ENCODE measurements around the gene FTO. TPM values are rescaled to one million over a fixed set of nuclear protein-coding genes. Genes with fewer than 3 reads are reported as not detected.

FTO gene
- total RNA-seq, 4 donors from 2014 or later, result 63.2 to 151 (median 105) TPM

DNA sequence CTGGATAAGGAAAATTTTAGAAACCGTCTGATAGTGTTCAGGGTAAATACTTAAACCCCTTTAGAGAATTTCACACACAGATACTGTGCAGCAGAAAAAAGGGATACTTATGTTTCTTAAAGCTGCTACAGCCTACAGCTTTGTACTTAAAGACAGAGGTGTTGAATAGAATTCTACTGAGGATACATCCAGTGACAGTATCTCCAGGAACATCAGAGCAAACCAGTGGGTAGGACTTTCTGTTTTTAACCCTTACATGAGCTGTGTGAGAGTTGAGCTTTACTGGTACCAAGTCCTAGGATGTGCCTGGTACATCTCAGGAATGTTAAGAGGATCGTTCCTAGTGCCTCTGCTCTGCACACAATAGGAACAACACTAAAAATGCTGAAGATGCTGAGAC lies 191.5 kb downstream of the FTO start:
- no peak overlapping the region for H3K4me3 ChIP-seq
- peaks cover 0 to 4% of the 10 kb centered on the region in 2 donors for H3K4me1 ChIP-seq
- intact Hi-C loops (cut with DNase I; ENCODE audit: low total_unique reads), result no loop called here
- H3K9me3 ChIP-seq, result no peaks in the 10 kb centered on the region
- H3K36me3 ChIP-seq, result no peaks in the 10 kb centered on the region
- H3K27me3 ChIP-seq, result no peaks in the 10 kb centered on the region
- no peak for TF ChIP-seq POLR2A (IDR thresholded peaks at IDR 0.05)
- TF ChIP-seq, protein P1, sequence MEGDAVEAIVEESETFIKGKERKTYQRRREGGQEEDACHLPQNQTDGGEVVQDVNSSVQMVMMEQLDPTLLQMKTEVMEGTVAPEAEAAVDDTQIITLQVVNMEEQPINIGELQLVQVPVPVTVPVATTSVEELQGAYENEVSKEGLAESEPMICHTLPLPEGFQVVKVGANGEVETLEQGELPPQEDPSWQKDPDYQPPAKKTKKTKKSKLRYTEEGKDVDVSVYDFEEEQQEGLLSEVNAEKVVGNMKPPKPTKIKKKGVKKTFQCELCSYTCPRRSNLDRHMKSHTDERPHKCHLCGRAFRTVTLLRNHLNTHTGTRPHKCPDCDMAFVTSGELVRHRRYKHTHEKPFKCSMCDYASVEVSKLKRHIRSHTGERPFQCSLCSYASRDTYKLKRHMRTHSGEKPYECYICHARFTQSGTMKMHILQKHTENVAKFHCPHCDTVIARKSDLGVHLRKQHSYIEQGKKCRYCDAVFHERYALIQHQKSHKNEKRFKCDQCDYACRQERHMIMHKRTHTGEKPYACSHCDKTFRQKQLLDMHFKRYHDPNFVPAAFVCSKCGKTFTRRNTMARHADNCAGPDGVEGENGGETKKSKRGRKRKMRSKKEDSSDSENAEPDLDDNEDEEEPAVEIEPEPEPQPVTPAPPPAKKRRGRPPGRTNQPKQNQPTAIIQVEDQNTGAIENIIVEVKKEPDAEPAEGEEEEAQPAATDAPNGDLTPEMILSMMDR (IDR thresholded peaks at IDR 0.05), result no peak
- DNase-seq, result no peak
- no peak overlapping the region for H3K27ac ChIP-seq

DNA sequence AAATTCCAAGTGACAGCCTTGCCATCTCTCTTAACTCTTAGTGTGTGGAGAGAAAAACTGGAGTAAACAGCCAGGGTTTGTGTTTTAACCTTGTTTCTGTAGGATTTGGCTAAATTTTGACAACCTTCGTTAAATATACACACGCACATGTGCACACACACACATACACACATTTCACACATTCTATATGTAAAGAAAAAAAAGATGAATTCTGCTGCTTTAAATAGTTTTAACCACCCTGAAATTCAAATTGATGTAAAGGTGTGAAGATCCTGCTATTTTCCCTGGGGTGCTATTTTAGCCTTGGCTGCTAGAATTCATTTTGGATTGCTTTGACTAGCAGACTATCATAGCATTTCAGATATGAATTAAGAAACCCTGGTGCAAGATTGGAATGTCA lies 191.9 kb downstream of the FTO start:
- peaks cover 0 to 4% of the 10 kb centered on the region in 2 donors for H3K4me1 ChIP-seq
- H3K27ac ChIP-seq, result no peak overlapping the region
- TF ChIP-seq, protein P1 (IDR thresholded peaks at IDR 0.05), result no peak
- no peak for TF ChIP-seq POLR2A (IDR thresholded peaks at IDR 0.05)
- DNase-seq, result no peak
- H3K27me3 ChIP-seq, result no peaks in the 10 kb centered on the region
- no peak overlapping the region for H3K4me3 ChIP-seq
- H3K9me3 ChIP-seq, result no peaks in the 10 kb centered on the region
- H3K36me3 ChIP-seq, result no peaks in the 10 kb centered on the region
- intact Hi-C loops (cut with DNase I; ENCODE audit: low total_unique reads), result no loop called here

DNA sequence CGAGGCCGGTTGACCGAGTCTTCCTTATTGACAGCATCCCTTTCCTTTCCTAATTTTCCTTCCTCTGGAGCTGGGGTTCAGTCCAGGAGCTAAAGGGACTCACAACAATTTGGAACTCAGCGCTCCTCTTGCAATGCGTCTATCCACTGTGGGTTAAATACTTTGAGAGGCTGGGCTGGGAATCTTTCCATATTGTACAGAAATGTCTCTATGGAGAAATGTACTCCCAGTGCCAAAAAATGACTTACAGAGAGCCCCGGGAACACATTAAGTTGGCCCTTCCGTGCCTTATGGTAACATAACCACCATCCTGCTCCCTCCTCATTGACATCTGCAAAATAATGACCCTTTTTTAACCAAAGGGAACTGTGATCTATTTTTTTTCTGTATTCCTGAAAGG lies 192.8 kb downstream of the FTO start:
- Histone ChIP-seq H3K4me3 (no peak overlapping the region), H3K27me3 (no peaks in the 10 kb centered on the region), H3K27ac (no peak overlapping the region), H3K4me1 (peaks cover 0 to 4% of the 10 kb centered on the region in 2 donors), H3K36me3 (no peaks in the 10 kb centered on the region), H3K9me3 (no peaks in the 10 kb centered on the region)
- no peak for DNase-seq
- intact Hi-C loops (cut with DNase I; ENCODE audit: low total_unique reads), result no loop called here
- TF ChIP-seq, protein P1 (IDR thresholded peaks at IDR 0.05), result no peak
- no peak for TF ChIP-seq POLR2A (IDR thresholded peaks at IDR 0.05)

DNA sequence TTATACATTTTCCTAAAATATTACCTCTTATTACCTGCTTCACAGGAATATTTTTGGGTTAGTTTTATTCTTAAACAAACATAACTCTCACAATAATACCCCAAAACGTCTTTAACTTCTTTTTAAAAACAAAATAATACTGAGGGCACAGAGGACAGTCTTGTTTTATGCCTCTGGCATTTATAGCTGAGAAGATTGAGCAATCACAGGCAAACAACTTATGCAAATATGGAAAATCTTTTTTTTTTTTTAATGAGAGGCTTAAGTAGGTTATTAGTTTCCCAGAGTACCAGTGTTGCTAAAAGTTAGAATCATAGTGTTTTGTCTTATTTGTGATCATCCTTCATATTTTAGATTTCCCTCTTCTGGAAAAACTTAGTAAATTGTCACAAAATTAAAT lies 195.0 kb downstream of the FTO start:
- Histone ChIP-seq H3K27me3 (no peaks in the 10 kb centered on the region), H3K4me1 (peaks cover 0 to 4% of the 10 kb centered on the region in 2 donors), H3K4me3 (no peak overlapping the region), H3K36me3 (no peaks in the 10 kb centered on the region), H3K27ac (no peak overlapping the region), H3K9me3 (no peaks in the 10 kb centered on the region)
- no peak for DNase-seq
- TF ChIP-seq, protein P1 (IDR thresholded peaks at IDR 0.05), result no peak
- TF ChIP-seq POLR2A (IDR thresholded peaks at IDR 0.05), result no peak
- intact Hi-C loops (cut with DNase I; ENCODE audit: low total_unique reads), result no loop called here

DNA sequence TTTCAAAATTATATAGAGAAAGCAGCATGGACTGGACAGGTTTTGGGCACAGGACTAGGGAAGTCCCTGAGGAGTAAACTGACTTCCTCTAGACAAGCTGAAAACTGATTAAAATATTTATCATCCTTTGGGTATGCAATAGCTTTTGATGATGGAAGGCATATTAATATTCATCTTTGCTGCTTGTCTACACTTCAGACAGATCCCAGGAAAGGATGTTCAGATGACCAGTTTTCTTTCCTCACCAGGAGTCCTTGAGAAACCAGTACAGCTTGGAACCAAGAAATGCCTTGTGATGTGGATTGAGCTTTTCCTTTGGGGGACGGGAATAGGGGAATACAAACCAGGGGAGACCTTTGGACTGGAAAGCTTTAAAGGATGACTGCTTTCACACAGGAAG lies 195.5 kb downstream of the FTO start:
- no peak for DNase-seq
- peaks cover 0 to 4% of the 10 kb centered on the region in 2 donors for H3K4me1 ChIP-seq
- no peaks in the 10 kb centered on the region for H3K9me3 ChIP-seq
- no peaks in the 10 kb centered on the region for H3K27me3 ChIP-seq
- intact Hi-C loops (cut with DNase I; ENCODE audit: low total_unique reads), result no loop called here
- TF ChIP-seq POLR2A (IDR thresholded peaks at IDR 0.05), result no peak
- TF ChIP-seq, protein P1 (IDR thresholded peaks at IDR 0.05), result no peak
- H3K27ac ChIP-seq, result no peak overlapping the region
- no peak overlapping the region for H3K4me3 ChIP-seq
- H3K36me3 ChIP-seq, result no peaks in the 10 kb centered on the region

Data from uterus (tissue), 4 donors.